Liver (tissue), 9 donors: Measurements from ENCODE around the gene FGFR3. TPM values are rescaled to one million over a fixed set of nuclear protein-coding genes. Genes with fewer than 3 reads are reported as not detected.

Experiments used
- DNase-seq: peaks from one replicate; pipeline ENCODE4 v3.0.0-alpha.2; 2017; ENCODE audit warnings: low spot score
- H3K27ac ChIP-seq, 2 donors: one replicate each; pipeline ENCODE4 v1.7.0; 2013; ENCODE audit warnings: inconsistent platforms in 2 of 2, low read length in 2 of 2, control low read depth in 1 of 2, low read depth in 1 of 2, mild to moderate bottlenecking in 1 of 2
- H3K27me3 ChIP-seq, 4 donors: one replicate each; pipeline versions ENCODE4 v1.6.1 to v1.7.0; 2013; ENCODE audit warnings: low read length in 3 of 4, inconsistent platforms in 1 of 4, mild to moderate bottlenecking in 1 of 4, moderate library complexity in 1 of 4; ENCODE audit not compliant: control insufficient read depth in 4 of 4, insufficient read depth in 4 of 4
- H3K36me3 ChIP-seq, 4 donors: one replicate each; pipeline versions ENCODE4 v1.6.1 to v1.7.0; 2013; ENCODE audit warnings: low read length in 3 of 4, mild to moderate bottlenecking in 3 of 4, low read depth in 1 of 4, moderate library complexity in 1 of 4; ENCODE audit not compliant: control insufficient read depth in 4 of 4, insufficient read depth in 3 of 4
- H3K4me1 ChIP-seq, 4 donors: one replicate each; pipeline versions ENCODE4 v1.6.1 to v1.7.0; 2013; ENCODE audit warnings: low read length in 3 of 4, mild to moderate bottlenecking in 3 of 4, moderate library complexity in 1 of 4; ENCODE audit not compliant: control insufficient read depth in 4 of 4, insufficient read depth in 4 of 4
- H3K4me3 ChIP-seq, 3 donors: one replicate each; pipeline versions ENCODE4 v1.6.1 to v1.7.0; 2013; ENCODE audit warnings: low read length in 3 of 3, control low read depth in 1 of 3, low read depth in 1 of 3, mild to moderate bottlenecking in 1 of 3
- H3K9ac ChIP-seq, 2 donors: one replicate each; pipeline ENCODE4 v1.7.0; 2013; ENCODE audit warnings: low read length in 2 of 2, mild to moderate bottlenecking in 2 of 2, moderate library complexity in 2 of 2, control low read depth in 1 of 2, low read depth in 1 of 2
- H3K9me3 ChIP-seq, 4 donors: one replicate each; pipeline versions ENCODE4 v1.6.1 to v1.7.0; 2013; ENCODE audit warnings: low read length in 3 of 4; ENCODE audit not compliant: control insufficient read depth in 4 of 4
- ATF3 ChIP-seq: IDR thresholded peaks from 2 replicates; pipeline ENCODE4 v1.6.1; 2016; ENCODE audit warnings: antibody characterized with exemption
- FOXA1 ChIP-seq: IDR thresholded peaks from 2 replicates; pipeline ENCODE4 v1.6.1; 2016; ENCODE audit warnings: antibody characterized with exemption
- HNF4A ChIP-seq, 2 donors: conservative IDR thresholded peaks; 2 replicates each; pipeline ENCODE4 v1.6.1; 2016; ENCODE audit warnings: antibody characterized with exemption in 2 of 2, mild to moderate bottlenecking in 2 of 2
- HNF4G ChIP-seq: IDR thresholded peaks from 2 replicates; pipeline ENCODE4 v1.6.1; 2016; ENCODE audit warnings: antibody characterized with exemption
- MAX ChIP-seq: IDR thresholded peaks from 2 replicates; pipeline ENCODE4 v1.6.1; 2016; ENCODE audit warnings: antibody characterized with exemption
- NR2F2 ChIP-seq: IDR thresholded peaks from 2 replicates; pipeline ENCODE4 v1.6.1; 2016; ENCODE audit warnings: antibody characterized with exemption
- RXRA ChIP-seq, 2 donors: IDR thresholded peaks; 2 replicates each; pipeline ENCODE4 v1.6.1; 2017 to 2018; ENCODE audit warnings: antibody characterized with exemption in 2 of 2, mild to moderate bottlenecking in 1 of 2
- SP1 ChIP-seq: IDR thresholded peaks from 2 replicates; pipeline ENCODE4 v1.6.1; 2018; ENCODE audit warnings: antibody characterized with exemption, mild to moderate bottlenecking
- TAF1 ChIP-seq: conservative IDR thresholded peaks from 2 replicates; pipeline ENCODE4 v1.6.1; 2016; ENCODE audit warnings: antibody characterized with exemption, mild to moderate bottlenecking
- ZBTB33 ChIP-seq: IDR thresholded peaks from 2 replicates; pipeline ENCODE4 v1.6.1; 2016; ENCODE audit warnings: antibody characterized with exemption
- WGBS: extraction: QIAGEN DNeasy Blood & Tissue Kit; methylation state at CpG from one replicate; pipeline ENCODE4 v1.1.7; 2013; 5-methylcytosine and 5-hydroxymethylcytosine counted together
- polyA plus RNA-seq, 2 donors: library from polyadenylated mRNA; stranded (reverse) in 1 of 2; unstranded in 1 of 2; fragments of 200-250 nt in 1 of 2; fragments of >200 nt in 1 of 2; fragmentation: Nextera tagmentation in 1 of 2; extraction: Ambion mirVana in 1 of 2; gene quantifications; one replicate each; pipeline versions ENCODE4 v1.2.1 to v1.2.3, GENCODE V29; 2013 to 2015
- total RNA-seq, 2 donors: library from RNA; depleted of rRNA; stranded (reverse); fragments of >200 nt; gene quantifications; one replicate each; pipeline ENCODE4 v1.2.3, GENCODE V29; 2014
- donor health status: healthy.
- donor health status: healthy.
- donor health status: healthy.
- donor health status: healthy.
- donor health status: healthy.

The FGFR3 gene
- total and polyA plus RNA-seq, 4 donors = 5.6 to 40.0 (median 29.1) TPM

GRCh38 chr4:1798580-1799386, 5.7 kb downstream of the FGFR3 start:
- WGBS = 70% methylated on average over 30 of the region's 30 CpGs
- Histone ChIP-seq H3K4me1 (peaks cover 21 to 46% (median 33%) of the 10 kb centered on the region in 4 donors), H3K36me3 (peaks cover 0 to 16% (median 5%) of the 10 kb centered on the region in 4 donors), H3K4me3 (no peak overlapping the region), H3K27ac (peak overlapping the region in 1 of 2 donors; percentile 57), H3K9me3 (no peaks in the 10 kb centered on the region), H3K9ac (no peak overlapping the region), H3K27me3 (no peaks in the 10 kb centered on the region)
- no peak for TF ChIP-seq ATF3
- no peak for TF ChIP-seq TAF1
- no peak for TF ChIP-seq ZBTB33
- no peak for TF ChIP-seq NR2F2
- no peak for TF ChIP-seq SP1
- TF ChIP-seq HNF4A (conservative IDR thresholded peaks at IDR 0.05) = no peak
- no peak for TF ChIP-seq HNF4G
- TF ChIP-seq FOXA1 = no peak
- no peak for DNase-seq

GRCh38 chr4:1799387-1800375, 6.6 kb downstream of the FGFR3 start:
- DNase-seq = no peak
- H3K9ac ChIP-seq = no peak overlapping the region

GRCh38 chr4:1800805-1801204, 7.7 kb downstream of the FGFR3 start:
- TF ChIP-seq HNF4G (no peak), MAX (no peak), RXRA (IDR thresholded peaks at IDR 0.05) (no peak), TAF1 (no peak)
- Histone ChIP-seq H3K9me3 (no peaks in the 10 kb centered on the region), H3K9ac (no peak overlapping the region), H3K4me3 (no peak overlapping the region), H3K36me3 (peaks cover 4 to 24% (median 12%) of the 10 kb centered on the region in 4 donors), H3K4me1 (peaks cover 21 to 36% (median 30%) of the 10 kb centered on the region in 4 donors), H3K27ac (no peak overlapping the region), H3K27me3 (no peaks in the 10 kb centered on the region)
- DNase-seq = no peak
- 86% methylated on average over 10 of the region's 10 CpGs for WGBS

More at GRCh38 chr4:1799387-1800375, 6.6 kb downstream of the FGFR3 start:
- Histone ChIP-seq H3K4me3 (no peak overlapping the region), H3K9me3 (no peaks in the 10 kb centered on the region), H3K4me1 (peaks cover 21 to 41% (median 33%) of the 10 kb centered on the region in 4 donors), H3K27ac (peak overlapping the region in 1 of 2 donors; percentile 57), H3K27me3 (no peaks in the 10 kb centered on the region), H3K36me3 (peaks cover 4 to 19% (median 10%) of the 10 kb centered on the region in 4 donors)
- WGBS = 81% methylated on average over 41 of the region's 41 CpGs
- TF ChIP-seq HNF4A (conservative IDR thresholded peaks at IDR 0.05) (peak; percentile 10 to 16), ATF3 (no peak)
